SH-SY5Y (cell line): ENCODE results near the gene IGFBP2.

Experiments
- GATA2 ChIP-seq: IDR thresholded peaks from 2 replicates; pipeline ENCODE4 v1.6.1; 2011; ENCODE audit warnings: mild to moderate bottlenecking, low read depth, low read length
- GATA3 ChIP-seq: IDR thresholded peaks from 2 replicates; pipeline ENCODE4 v1.6.1; 2011; ENCODE audit warnings: low read depth, mild to moderate bottlenecking, low read length, moderate library complexity

Gene IGFBP2, protein sequence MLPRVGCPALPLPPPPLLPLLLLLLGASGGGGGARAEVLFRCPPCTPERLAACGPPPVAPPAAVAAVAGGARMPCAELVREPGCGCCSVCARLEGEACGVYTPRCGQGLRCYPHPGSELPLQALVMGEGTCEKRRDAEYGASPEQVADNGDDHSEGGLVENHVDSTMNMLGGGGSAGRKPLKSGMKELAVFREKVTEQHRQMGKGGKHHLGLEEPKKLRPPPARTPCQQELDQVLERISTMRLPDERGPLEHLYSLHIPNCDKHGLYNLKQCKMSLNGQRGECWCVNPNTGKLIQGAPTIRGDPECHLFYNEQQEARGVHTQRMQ

DNA sequence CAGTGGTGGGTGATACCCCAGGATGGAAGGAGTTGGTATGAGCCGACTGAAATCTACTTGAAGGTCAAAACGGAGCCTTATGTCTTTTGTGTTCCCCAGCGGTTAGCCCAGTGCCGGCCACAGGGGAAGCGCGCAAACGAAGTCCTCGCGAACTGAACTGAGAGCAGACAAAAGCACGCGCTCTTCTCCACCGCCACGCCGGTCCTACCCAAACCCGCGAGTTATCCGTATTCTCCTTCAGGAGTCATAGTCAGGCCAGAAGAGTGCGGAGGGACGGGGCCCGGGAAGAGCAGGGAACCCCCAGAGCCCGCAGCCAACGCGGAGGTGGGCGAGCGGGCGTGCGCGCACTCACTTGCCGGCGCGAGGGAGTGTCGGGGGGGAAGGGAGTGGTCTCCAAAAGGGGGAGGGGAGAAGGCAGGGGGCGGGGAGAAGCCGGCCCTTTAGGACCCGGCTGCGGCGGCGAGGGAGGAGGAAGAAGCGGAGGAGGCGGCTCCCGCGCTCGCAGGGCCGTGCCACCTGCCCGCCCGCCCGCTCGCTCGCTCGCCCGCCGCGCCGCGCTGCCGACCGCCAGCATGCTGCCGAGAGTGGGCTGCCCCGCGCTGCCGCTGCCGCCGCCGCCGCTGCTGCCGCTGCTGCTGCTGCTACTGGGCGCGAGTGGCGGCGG is at the start of gene IGFBP2:
TSS of gene IGFBP2 (plus strand) at position 469 of the 664 bp plus-strand sequence. CDS start at position 573, 104 bp downstream.
- TF ChIP-seq GATA2 (no peak), GATA3 (no peak)

DNA sequence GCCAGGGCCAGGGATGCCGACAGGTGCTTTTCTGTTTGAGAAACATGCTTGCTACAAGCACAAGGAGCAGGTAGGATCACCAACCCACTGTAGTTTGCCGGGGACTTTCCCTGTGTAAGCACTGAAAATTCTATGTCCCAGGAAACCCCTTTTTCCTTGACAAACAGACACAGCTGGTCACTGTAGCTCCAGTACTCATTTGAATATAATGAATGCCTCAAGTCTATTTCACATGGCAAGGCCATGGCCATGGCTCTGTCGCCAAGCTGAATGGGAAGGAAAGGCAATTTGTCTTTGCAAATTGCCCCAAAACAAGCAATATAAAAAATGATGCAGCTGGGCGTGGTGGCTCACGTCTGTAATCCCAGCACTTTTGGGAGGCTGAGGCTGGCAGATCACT is 49.6 kb upstream of the IGFBP2 start:
- TF ChIP-seq GATA3 (no peak), GATA2 (no peak)

DNA sequence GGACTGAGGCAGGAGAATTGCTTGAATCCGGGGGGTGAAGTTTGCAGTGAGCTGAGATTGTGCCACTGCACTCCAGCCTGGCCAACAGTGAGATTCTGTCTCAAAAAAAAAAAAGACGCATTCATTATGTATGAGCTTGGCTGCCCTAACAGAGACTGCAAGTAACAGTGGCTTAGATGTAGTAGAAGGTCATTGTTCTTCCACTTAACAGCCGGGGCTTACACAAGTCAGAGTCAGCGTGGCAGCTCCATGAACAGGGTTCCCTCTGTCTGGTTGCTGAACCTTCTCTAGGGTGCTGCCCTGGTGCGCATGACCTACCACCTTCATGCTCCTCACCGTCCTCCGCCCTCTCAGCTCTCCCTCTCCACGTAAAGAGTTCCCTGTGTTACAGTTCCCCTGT is 49.1 kb upstream of the IGFBP2 start:
- TF ChIP-seq GATA3 (no peak), GATA2 (no peak)

DNA sequence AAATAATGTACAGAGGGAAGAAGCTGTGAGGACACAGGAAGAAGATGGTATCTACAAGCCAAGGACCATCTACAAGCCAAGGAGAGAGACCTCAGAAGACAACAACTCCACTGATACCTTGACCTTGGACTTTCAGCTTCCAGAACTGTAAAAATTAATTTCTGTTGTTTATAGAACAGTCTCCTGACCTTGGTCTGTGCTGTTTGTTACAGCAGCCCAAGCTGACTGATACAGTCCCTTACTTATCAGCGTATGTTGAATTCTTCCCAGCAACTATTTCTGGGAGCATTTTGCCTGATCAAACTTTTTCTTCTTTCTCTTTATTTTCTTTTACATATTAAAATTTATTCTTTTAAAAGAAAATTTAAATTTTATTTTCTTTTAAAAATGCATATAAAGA is 47.8 kb upstream of the IGFBP2 start:
- TF ChIP-seq GATA3: no peak
- no peak for TF ChIP-seq GATA2

DNA sequence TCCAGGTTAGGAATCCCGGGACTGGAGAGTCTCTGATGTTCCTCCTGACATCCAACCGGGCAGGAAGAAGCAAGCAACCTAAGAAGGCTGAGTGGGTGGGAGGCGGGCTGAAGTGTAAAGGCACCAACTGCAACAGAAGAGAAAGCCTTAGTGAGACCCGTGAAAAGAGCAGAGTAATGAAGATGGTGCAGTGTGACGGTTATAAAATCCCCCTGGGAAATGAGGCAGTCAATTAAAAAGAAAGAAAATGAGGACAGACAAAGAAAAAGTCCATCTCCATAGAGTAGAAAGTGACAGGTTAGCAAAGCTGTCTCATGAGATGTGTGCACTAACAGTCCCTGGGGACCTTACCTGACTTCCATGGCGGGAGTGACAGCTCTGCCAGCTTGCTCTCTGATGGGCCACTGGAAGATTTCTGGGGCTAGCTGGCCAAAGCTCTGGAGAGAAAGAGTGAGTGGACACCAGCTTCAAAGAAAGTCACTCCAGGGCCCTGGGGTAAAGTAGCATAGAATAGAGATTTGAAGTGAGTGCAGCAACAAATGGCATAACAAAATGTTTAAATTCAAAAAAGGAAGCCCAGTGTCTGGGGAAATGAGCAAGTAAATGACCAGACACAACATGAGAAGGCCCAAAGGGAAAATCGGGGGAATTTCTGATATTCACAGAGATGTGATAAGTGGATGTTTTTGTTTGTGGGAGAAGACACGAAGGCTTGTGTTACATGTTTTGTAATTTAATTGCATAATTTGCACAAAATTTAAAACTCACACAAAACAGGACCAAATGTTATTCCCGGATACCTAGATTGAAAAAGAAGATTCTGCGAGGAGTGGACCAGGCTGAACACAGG is 44.1 kb upstream of the IGFBP2 start:
- TF ChIP-seq GATA3: no peak
- TF ChIP-seq GATA2: no peak

DNA sequence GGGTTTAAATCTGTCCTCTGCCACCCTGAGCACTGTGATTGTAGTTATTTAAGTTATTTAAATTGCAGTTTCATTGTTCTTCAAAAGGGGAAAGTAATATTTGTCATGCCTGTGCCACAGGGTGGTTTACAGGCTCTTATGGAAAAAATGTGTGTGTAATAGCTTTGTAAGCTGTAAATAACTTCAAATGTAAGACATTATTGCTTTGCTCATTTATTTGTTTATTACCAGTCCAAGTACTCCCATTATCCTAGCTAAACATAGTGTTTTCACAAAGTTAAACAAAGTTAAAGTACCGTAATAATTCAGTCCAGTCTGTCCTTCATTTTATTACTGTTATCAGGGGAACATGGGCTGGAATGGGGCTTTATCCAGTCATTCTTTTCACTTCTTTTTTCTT is 43.4 kb upstream of the IGFBP2 start:
- TF ChIP-seq GATA3 (no peak), GATA2 (no peak)

DNA sequence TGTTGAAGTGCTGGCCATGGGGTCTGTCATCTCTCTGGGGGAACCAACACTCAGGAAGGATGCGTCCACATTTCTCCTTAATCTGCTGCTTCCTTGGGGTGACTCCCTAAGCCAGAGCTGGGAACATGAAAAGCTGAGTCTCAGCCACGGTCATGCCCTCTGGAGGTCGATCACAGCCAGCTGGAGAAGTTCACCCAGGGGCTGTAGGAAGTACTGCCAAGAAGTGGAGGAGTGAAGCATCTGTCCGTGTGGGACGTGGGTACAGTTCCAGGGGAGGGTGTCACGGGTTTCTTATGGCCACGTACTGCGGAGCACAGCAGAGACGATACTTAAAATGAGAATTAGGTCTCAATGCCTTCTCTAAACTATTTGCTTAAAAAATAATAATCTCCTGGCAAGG is 42.4 kb upstream of the IGFBP2 start:
- TF ChIP-seq GATA2 (no peak), GATA3 (no peak)

DNA sequence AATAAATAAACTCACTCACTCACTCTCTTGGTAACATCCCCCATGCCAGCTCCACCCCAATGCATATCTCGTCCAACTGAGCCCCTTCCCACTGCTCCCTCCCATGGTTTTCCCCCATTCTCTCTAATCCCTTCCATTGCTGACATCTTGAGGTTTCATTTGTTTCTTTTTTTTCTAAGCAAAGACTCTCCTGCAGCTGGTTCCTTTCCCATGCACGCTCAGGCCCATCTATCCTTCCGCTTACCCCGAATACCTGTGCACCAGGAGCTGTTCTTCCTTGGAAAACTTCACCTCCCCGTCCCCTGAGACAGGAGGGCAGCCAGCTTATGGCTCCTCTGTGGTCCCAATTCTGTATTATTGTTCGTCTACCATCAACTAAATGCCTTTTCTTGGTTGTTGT is 41.7 kb upstream of the IGFBP2 start:
- no peak for TF ChIP-seq GATA3
- TF ChIP-seq GATA2: no peak

DNA sequence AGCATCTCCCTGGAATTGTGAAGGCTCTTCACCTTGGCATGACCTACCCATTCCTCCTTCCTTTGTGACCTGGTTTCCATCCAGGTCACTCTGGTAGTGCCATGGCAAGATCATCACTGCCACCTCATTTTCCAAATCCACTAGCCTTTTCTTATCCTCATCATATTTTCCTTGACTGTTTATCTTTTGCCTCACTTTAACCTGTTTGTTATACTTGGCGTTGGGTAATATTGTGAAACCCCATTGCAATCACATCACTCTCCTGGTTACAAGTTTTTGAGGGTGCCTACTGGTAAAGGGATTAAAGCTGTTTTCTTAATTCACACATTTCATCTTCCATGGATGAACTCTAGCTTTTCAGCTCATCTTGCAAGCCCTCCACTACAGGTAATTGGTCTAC is 39.1 kb upstream of the IGFBP2 start:
- no peak for TF ChIP-seq GATA3
- TF ChIP-seq GATA2: no peak

DNA sequence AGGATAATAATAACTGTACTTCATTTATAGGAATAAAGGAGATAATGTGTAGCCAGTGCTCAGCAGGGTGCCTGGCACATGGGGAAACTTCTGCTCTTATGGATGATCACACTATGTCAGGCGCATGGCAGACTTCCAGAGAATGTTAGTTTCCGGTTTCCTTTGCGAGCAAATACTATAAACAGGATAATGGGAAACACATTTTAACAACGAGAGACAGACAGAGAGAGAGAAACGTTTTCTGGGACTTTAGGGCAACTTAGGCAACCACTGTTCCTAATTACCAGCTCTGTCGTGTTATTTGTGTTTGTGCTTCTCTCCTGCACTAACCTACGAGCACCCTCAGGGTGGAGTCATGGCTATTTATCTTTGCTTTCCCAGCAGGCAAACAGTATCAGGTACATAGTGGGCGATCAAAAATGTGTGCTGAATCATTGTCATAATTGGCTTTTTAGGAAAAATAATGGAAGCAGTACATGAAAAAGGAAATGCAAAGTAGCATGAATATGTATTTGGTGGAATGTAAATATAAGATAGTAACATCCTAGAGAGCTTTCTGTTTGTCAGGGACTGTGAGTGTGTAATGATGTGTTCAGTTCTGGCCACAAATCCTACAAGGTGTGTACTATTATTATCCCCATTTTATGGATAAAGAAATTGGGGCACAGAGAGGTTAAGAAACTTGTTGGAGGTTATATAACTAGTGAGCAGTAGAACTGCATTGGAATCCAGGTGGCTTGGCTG is 36.8 kb upstream of the IGFBP2 start:
- TF ChIP-seq GATA2: no peak
- TF ChIP-seq GATA3: no peak

DNA sequence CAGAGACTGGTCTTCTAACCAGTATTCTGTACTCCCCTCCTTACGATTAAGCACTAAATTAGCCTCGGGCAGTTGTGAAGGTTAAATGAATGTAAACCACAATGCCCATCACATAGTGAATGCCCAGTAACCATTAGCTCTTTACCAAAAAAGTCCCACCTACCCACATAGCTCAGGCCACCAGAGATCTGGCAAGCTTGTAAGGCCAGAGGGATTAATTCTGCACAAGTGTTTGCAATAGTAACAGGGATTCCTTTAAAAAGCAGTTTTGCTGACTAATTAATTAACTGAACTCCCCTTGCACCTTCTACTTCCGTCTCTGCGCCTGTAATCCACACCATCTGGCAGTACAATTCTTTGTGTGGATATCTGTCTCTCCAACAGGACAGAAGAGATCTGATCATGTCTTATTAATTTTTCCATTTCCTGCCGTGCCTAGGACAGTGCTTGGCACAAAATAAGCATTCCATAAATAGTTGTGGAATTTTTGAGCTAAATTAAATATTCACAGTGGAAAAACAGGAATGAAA is 36.2 kb upstream of the IGFBP2 start:
- TF ChIP-seq GATA3 (no peak), GATA2 (no peak)

DNA sequence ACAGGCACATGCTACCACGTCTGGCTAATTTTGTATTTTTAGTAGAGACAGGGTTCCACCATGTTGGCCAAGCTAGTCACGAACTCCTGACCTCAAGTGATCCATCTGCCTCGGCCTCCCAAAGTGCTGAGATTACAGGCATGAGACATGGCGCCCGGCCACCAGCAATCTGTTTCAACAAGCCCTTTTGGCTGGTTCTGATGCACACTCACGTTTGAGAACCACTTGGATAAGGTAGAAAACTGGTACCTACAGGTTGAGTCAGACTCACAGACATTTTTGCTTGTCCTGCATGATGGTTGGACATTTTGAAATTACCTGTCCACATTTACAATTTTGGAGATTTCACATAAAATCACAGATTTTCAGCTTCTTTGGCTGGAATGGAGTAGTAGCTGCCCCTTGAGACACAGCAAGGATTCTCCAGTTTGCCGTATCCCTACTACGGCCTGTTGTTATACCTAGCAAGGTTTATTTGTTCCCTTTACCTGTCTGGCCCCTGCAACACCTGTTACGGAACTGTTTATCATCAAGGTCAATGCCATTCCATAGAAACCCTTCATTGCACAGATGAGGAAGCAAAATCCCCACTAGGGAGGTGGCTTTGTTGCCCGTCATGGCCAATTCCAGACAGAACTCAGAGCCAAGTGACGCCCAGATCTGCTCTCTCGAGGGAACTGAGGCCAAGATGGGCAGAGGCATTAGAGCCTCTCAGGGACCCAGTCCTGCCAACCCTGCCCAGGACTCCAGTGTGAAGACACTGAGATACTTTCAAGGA is 31.4 kb upstream of the IGFBP2 start:
- TF ChIP-seq GATA2 (no peak), GATA3 (no peak)
